GM23338 (cell line): ENCODE data around the gene PARP1. TPM values are rescaled to one million over a fixed set of nuclear protein-coding genes. Genes with fewer than 3 reads are reported as not detected.

Experiments
- ATAC-seq: fragments of 200-7000 bp; cut with Tn5 transposase; 3 replicates; pipeline ENCODE4 v1.9.1; 2020
- DNase-seq: peaks from one replicate; pipeline ENCODE4 v3.0.0-alpha.2; 2015; ENCODE audit warnings: low spot score
- H2AFZ ChIP-seq: fragments of 200-600 bp; sonication (generic); 2 replicates; pipeline ENCODE4 v1.8.0; 2016; ENCODE audit warnings: antibody characterized with exemption, mild to moderate bottlenecking, moderate library complexity
- H3F3A ChIP-seq: fragments of 200-600 bp; sonication (generic); replicated peaks from 2 replicates; pipeline ENCODE4 v1.8.0; 2017; ENCODE audit warnings: antibody characterized with exemption, mixed run types, low read depth
- H3K27ac ChIP-seq: fragments of 200-600 bp; sonication (generic); 2 replicates; pipeline ENCODE4 v1.6.1; 2016; ENCODE audit warnings: low read depth
- H3K27me3 ChIP-seq: fragments of 200-600 bp; sonication (generic); 2 replicates; pipeline ENCODE4 v1.8.0; 2016; ENCODE audit warnings: mild to moderate bottlenecking, mixed run types, moderate library complexity; ENCODE audit not compliant: insufficient read depth
- H3K36me3 ChIP-seq: fragments of 200-600 bp; sonication (generic); 2 replicates; pipeline ENCODE4 v1.8.0; 2016; ENCODE audit warnings: mild to moderate bottlenecking; ENCODE audit not compliant: insufficient read depth
- H3K4me1 ChIP-seq: fragments of 200-600 bp; sonication (generic); 2 replicates; pipeline ENCODE4 v1.8.0; 2016; ENCODE audit warnings: mild to moderate bottlenecking, moderate library complexity; ENCODE audit not compliant: insufficient read depth
- H3K4me2 ChIP-seq: fragments of 200-600 bp; sonication (generic); 2 replicates; pipeline ENCODE4 v1.7.1; 2017; ENCODE audit warnings: mixed run types
- H3K4me3 ChIP-seq: fragments of 200-600 bp; sonication (generic); 2 replicates; pipeline ENCODE4 v1.6.1; 2016; ENCODE audit warnings: mixed run types
- H3K79me2 ChIP-seq: fragments of 200-600 bp; sonication (generic); replicated peaks from 2 replicates; pipeline ENCODE4 v1.8.0; 2017; ENCODE audit warnings: mild to moderate bottlenecking; ENCODE audit not compliant: insufficient read depth
- H3K9me2 ChIP-seq: fragments of 200-600 bp; sonication (generic); 2 replicates; pipeline ENCODE4 v1.8.0; 2017; ENCODE audit not compliant: insufficient read depth
- H4K20me1 ChIP-seq: fragments of 200-600 bp; sonication (generic); replicated peaks from 2 replicates; pipeline ENCODE4 v1.8.0; 2017; ENCODE audit warnings: mild to moderate bottlenecking; ENCODE audit not compliant: insufficient read depth
- H3K27ac Mint-ChIP-seq: 2 replicates; pipeline ENCODE4 v1.8.0; 2020; ENCODE audit warnings: inconsistent platforms, mild to moderate bottlenecking, moderate library complexity, mixed read lengths
- H3K27me3 Mint-ChIP-seq: 3 replicates; pipeline ENCODE4 v1.8.0; 2022; ENCODE audit warnings: low read depth, mild to moderate bottlenecking, moderate library complexity, mixed read lengths, inconsistent platforms; ENCODE audit not compliant: insufficient read depth, poor library complexity
- H3K36me3 Mint-ChIP-seq: 3 replicates; pipeline ENCODE4 v1.8.0; 2021; ENCODE audit warnings: low read depth, mild to moderate bottlenecking, inconsistent platforms, moderate library complexity, mixed read lengths
- H3K4me1 Mint-ChIP-seq: 3 replicates; pipeline ENCODE4 v1.8.0; 2020; ENCODE audit warnings: mild to moderate bottlenecking, inconsistent platforms, mixed read lengths
- H3K4me3 Mint-ChIP-seq: 3 replicates; pipeline ENCODE4 v1.8.0; 2021; ENCODE audit warnings: moderate library complexity, mild to moderate bottlenecking, inconsistent platforms, mixed read lengths
- H3K9me3 Mint-ChIP-seq: 3 replicates; pipeline ENCODE4 v1.8.0; 2020; ENCODE audit warnings: moderate library complexity, mild to moderate bottlenecking, inconsistent platforms, mixed read lengths
- CREB1 ChIP-seq: fragments of 250-450 bp; sonication (Bioruptor Pico); IDR thresholded peaks from 2 replicates; pipeline ENCODE4 v1.5.0; 2020; ENCODE audit warnings: low read depth, mild to moderate bottlenecking, moderate library complexity
- CTCF ChIP-seq, 2 experiments: fragments of 200-600 bp in 1 of 2; sonication (generic) in 1 of 2; conservative IDR thresholded peaks; 2 replicates each; pipeline versions ENCODE4 v1.5.1 to v1.6.1; 2016 to 2017; ENCODE audit warnings: antibody characterized with exemption in 2 of 2, low read depth in 2 of 2, mild to moderate bottlenecking in 2 of 2, moderate library complexity in 1 of 2
- EZH2 ChIP-seq: fragments of 200-600 bp; sonication (generic); IDR thresholded peaks from one replicate; pipeline ENCODE4 v1.8.0; 2017; ENCODE audit warnings: antibody characterized with exemption, mild to moderate bottlenecking, low read depth; ENCODE audit not compliant: unreplicated experiment
- EZH2phosphoT487 ChIP-seq: fragments of 200-600 bp; sonication (generic); IDR thresholded peaks from one replicate; pipeline ENCODE4 v1.8.1; 2018; ENCODE audit warnings: antibody characterized with exemption; ENCODE audit not compliant: unreplicated experiment
- JUNB ChIP-seq: IDR thresholded peaks from one replicate; pipeline ENCODE4 v1.6.1; 2016; ENCODE audit warnings: antibody characterized with exemption; ENCODE audit not compliant: unreplicated experiment
- NANOG ChIP-seq: IDR thresholded peaks from 2 replicates; pipeline ENCODE4 v1.6.1; 2016; ENCODE audit warnings: antibody characterized with exemption, borderline replicate concordance
- POLR2AphosphoS5 ChIP-seq: IDR thresholded peaks from 2 replicates; pipeline ENCODE4 v1.6.1; 2016; ENCODE audit warnings: antibody characterized with exemption, low read depth
- REST ChIP-seq: IDR thresholded peaks from one replicate; pipeline ENCODE4 v1.6.1; 2018; ENCODE audit warnings: antibody characterized with exemption; ENCODE audit not compliant: unreplicated experiment
- STAT1 ChIP-seq: IDR thresholded peaks from one replicate; pipeline ENCODE4 v1.6.1; 2016; ENCODE audit warnings: antibody characterized with exemption; ENCODE audit not compliant: unreplicated experiment
- ZNF114 ChIP-seq: fragments of 250-450 bp; sonication (Bioruptor Pico); IDR thresholded peaks from 2 replicates; pipeline ENCODE4 v1.5.0; 2020; ENCODE audit warnings: mild to moderate bottlenecking, moderate library complexity
- ZNF331 ChIP-seq: fragments of 250-450 bp; sonication (Bioruptor Pico); IDR thresholded peaks from 2 replicates; pipeline ENCODE4 v1.5.0; 2020; ENCODE audit warnings: low read depth, mild to moderate bottlenecking, moderate library complexity
- polyA plus RNA-seq: library from polyadenylated mRNA; unstranded; fragments of >200 nt; fragmentation: Nextera tagmentation; extraction: Ambion mirVana; gene quantifications from 2 replicates; pipeline ENCODE4 v1.2.1, GENCODE V29; 2016
- total RNA-seq: library from RNA; depleted of rRNA; stranded (reverse); fragments of >200 nt; shearing (Covaris generic); gene quantifications from 2 replicates; pipeline ENCODE4 v1.2.3, GENCODE V29; 2014
- TF ChIP-seq, protein P1 (sequence below): IDR thresholded peaks from 2 replicates; pipeline ENCODE4 v1.6.1; 2016; ENCODE audit warnings: antibody characterized with exemption
- TF ChIP-seq, protein P2 (sequence below): fragments of 250-450 bp; sonication (Bioruptor Pico); IDR thresholded peaks from 2 replicates; pipeline ENCODE4 v1.5.0; 2020; ENCODE audit warnings: mild to moderate bottlenecking, moderate library complexity

Gene PARP1
- total and polyA plus RNA-seq, 2 experiments from 2014 or later = 877 to 1,082 TPM

GRCh38 chr1:226411619-226412018, 3.7 kb upstream of the PARP1 start:
- H3K27ac Mint-ChIP-seq = no peak overlapping the region

More at GRCh38 chr1:226411619-226412018, 3.7 kb upstream of the PARP1 start:
- no peak for ATAC-seq
- no peaks in the 10 kb centered on the region for H3K9me2 ChIP-seq
- H3F3A ChIP-seq = no peaks in the 10 kb centered on the region
- no peak overlapping the region for H3K4me2 ChIP-seq
- no peak overlapping the region for H3K4me3 ChIP-seq
- no peak overlapping the region for H3K27ac ChIP-seq
- no peaks in the 10 kb centered on the region for H3K27me3 ChIP-seq
- peaks cover 12% of the 10 kb centered on the region for H3K79me2 ChIP-seq
- Mint-ChIP-seq H3K4me1 (no peaks in the 10 kb centered on the region; the same call in 1 of the 3 replicates), H3K4me3 (no peak overlapping the region), H3K9me3 (peaks cover 2% of the 10 kb centered on the region; the same call in 1 of the 3 replicates), H3K36me3 (peaks cover 2% of the 10 kb centered on the region; the same call in 1 of the 3 replicates), H3K27me3 (peaks cover 4% of the 10 kb centered on the region)
- TF ChIP-seq ZNF114 = no peak
- TF ChIP-seq NANOG = no peak
- no peak for TF ChIP-seq POLR2AphosphoS5
- no peak for TF ChIP-seq STAT1
- TF ChIP-seq JUNB = no peak
- TF ChIP-seq REST = no peak
- TF ChIP-seq EZH2 = no peak
- no peak for TF ChIP-seq EZH2phosphoT487
- no peak for TF ChIP-seq CREB1 (CRISPR knock-in tag)
- TF ChIP-seq, protein P1, sequence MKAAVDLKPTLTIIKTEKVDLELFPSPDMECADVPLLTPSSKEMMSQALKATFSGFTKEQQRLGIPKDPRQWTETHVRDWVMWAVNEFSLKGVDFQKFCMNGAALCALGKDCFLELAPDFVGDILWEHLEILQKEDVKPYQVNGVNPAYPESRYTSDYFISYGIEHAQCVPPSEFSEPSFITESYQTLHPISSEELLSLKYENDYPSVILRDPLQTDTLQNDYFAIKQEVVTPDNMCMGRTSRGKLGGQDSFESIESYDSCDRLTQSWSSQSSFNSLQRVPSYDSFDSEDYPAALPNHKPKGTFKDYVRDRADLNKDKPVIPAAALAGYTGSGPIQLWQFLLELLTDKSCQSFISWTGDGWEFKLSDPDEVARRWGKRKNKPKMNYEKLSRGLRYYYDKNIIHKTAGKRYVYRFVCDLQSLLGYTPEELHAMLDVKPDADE = no peak
- TF ChIP-seq, protein P2, sequence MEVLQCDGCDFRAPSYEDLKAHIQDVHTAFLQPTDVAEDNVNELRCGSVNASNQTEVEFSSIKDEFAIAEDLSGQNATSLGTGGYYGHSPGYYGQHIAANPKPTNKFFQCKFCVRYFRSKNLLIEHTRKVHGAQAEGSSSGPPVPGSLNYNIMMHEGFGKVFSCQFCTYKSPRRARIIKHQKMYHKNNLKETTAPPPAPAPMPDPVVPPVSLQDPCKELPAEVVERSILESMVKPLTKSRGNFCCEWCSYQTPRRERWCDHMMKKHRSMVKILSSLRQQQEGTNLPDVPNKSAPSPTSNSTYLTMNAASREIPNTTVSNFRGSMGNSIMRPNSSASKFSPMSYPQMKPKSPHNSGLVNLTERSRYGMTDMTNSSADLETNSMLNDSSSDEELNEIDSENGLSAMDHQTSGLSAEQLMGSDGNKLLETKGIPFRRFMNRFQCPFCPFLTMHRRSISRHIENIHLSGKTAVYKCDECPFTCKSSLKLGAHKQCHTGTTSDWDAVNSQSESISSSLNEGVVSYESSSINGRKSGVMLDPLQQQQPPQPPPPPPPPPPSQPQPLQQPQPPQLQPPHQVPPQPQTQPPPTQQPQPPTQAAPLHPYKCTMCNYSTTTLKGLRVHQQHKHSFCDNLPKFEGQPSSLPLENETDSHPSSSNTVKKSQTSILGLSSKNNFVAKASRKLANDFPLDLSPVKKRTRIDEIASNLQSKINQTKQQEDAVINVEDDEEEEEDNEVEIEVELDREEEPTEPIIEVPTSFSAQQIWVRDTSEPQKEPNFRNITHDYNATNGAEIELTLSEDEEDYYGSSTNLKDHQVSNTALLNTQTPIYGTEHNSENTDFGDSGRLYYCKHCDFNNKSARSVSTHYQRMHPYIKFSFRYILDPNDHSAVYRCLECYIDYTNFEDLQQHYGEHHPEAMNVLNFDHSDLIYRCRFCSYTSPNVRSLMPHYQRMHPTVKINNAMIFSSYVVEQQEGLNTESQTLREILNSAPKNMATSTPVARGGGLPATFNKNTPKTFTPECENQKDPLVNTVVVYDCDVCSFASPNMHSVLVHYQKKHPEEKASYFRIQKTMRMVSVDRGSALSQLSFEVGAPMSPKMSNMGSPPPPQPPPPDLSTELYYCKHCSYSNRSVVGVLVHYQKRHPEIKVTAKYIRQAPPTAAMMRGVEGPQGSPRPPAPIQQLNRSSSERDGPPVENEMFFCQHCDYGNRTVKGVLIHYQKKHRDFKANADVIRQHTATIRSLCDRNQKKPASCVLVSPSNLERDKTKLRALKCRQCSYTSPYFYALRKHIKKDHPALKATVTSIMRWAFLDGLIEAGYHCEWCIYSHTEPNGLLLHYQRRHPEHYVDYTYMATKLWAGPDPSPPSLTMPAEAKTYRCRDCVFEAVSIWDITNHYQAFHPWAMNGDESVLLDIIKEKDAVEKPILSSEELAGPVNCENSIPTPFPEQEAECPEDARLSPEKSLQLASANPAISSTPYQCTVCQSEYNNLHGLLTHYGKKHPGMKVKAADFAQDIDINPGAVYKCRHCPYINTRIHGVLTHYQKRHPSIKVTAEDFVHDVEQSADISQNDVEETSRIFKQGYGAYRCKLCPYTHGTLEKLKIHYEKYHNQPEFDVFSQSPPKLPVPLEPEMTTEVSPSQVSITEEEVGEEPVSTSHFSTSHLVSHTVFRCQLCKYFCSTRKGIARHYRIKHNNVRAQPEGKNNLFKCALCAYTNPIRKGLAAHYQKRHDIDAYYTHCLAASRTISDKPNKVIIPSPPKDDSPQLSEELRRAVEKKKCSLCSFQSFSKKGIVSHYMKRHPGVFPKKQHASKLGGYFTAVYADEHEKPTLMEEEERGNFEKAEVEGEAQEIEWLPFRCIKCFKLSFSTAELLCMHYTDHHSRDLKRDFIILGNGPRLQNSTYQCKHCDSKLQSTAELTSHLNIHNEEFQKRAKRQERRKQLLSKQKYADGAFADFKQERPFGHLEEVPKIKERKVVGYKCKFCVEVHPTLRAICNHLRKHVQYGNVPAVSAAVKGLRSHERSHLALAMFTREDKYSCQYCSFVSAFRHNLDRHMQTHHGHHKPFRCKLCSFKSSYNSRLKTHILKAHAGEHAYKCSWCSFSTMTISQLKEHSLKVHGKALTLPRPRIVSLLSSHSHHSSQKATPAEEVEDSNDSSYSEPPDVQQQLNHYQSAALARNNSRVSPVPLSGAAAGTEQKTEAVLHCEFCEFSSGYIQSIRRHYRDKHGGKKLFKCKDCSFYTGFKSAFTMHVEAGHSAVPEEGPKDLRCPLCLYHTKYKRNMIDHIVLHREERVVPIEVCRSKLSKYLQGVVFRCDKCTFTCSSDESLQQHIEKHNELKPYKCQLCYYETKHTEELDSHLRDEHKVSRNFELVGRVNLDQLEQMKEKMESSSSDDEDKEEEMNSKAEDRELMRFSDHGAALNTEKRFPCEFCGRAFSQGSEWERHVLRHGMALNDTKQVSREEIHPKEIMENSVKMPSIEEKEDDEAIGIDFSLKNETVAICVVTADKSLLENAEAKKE (CRISPR knock-in tag) = no peak
- TF ChIP-seq ZNF331 (CRISPR knock-in tag) = no peak
- no peak for TF ChIP-seq CTCF (conservative IDR thresholded peaks at IDR 0.05; ENCODE audit: low read depth in 2 of 2)
- no peak overlapping the region for H2AFZ ChIP-seq
- DNase-seq = no peak
- no peaks in the 10 kb centered on the region for H4K20me1 ChIP-seq
- H3K4me1 ChIP-seq = peaks cover 5% of the 10 kb centered on the region
- no peaks in the 10 kb centered on the region for H3K36me3 ChIP-seq
